ENCODE results near the gene NLRP13. TPM values are rescaled to one million over a fixed set of nuclear protein-coding genes. Genes with fewer than 3 reads are reported as not detected.
"Not testable (repeated sequence)": the region's sequence is repeated elsewhere in the genome, so short reads cannot be mapped to it uniquely, and the experiment has no call there.

The NLRP13 gene
- total RNA-seq (2014; rRNA removed) = not detected in 2 replicates
- not detected for polyA plus RNA-seq (2012)

- DNase-seq (ENCODE audit: low read depth) = no peak
Observed at GRCh38 chr19:55931936-55932386, at the start of gene NLRP13. NLRP13 (minus strand) TSS chr19:55932336; CDS start chr19:55932311, 25 bp downstream.

- no peak for DNase-seq (ENCODE audit: low read depth)
Observed at GRCh38 chr19:55980415-55980814, 48.3 kb upstream of the NLRP13 start.

GRCh38 chr19:55973982-55974381 lies 41.8 kb upstream of the NLRP13 start:
- DNase-seq (ENCODE audit: low read depth) = no peak

- DNase-seq (ENCODE audit: low read depth) = no peak
Observed at GRCh38 chr19:55962186-55962585, 30.1 kb upstream of the NLRP13 start.

- no peak for DNase-seq (ENCODE audit: low read depth)
Observed at GRCh38 chr19:55959996-55960675, 28.0 kb upstream of the NLRP13 start.

- no peak for DNase-seq (ENCODE audit: low read depth)
Observed at GRCh38 chr19:55958356-55958755, 26.2 kb upstream of the NLRP13 start.

- no peak for DNase-seq (ENCODE audit: low read depth)
Observed at GRCh38 chr19:55956431-55956830, 24.3 kb upstream of the NLRP13 start.

- DNase-seq (ENCODE audit: low read depth) = not testable (repeated sequence)
Observed at GRCh38 chr19:55950566-55950965, 18.4 kb upstream of the NLRP13 start.

GRCh38 chr19:55947532-55947931 lies 15.4 kb upstream of the NLRP13 start, which contains the start of gene NLRP8:
NLRP8 (plus strand) TSS chr19:55947832.
- DNase-seq (ENCODE audit: low read depth) = no peak

- no peak for DNase-seq (ENCODE audit: low read depth)
Observed at GRCh38 chr19:55940306-55940705, 8.2 kb upstream of the NLRP13 start.

- no peak for DNase-seq (ENCODE audit: low read depth)
Observed at GRCh38 chr19:55939206-55939605, 7.1 kb upstream of the NLRP13 start.

GRCh38 chr19:55935206-55935605 lies 3.1 kb upstream of the NLRP13 start:
- DNase-seq (ENCODE audit: low read depth) = no peak

- DNase-seq (ENCODE audit: low read depth) = no peak
Observed at GRCh38 chr19:55930996-55931515, 1.1 kb downstream of the NLRP13 start.

GRCh38 chr19:55929258-55929657 lies 2.9 kb downstream of the NLRP13 start:
- DNase-seq (ENCODE audit: low read depth) = not testable (repeated sequence)

- no peak for DNase-seq (ENCODE audit: low read depth)
Observed at GRCh38 chr19:55927991-55928390, 4.1 kb downstream of the NLRP13 start.

- DNase-seq (ENCODE audit: low read depth) = no peak
Observed at GRCh38 chr19:55923556-55923955, 8.6 kb downstream of the NLRP13 start.

- DNase-seq (ENCODE audit: low read depth) = no peak
Observed at GRCh38 chr19:55913643-55914268, 18.4 kb downstream of the NLRP13 start.

GRCh38 chr19:55912916-55913315 lies 19.2 kb downstream of the NLRP13 start:
- no peak for DNase-seq (ENCODE audit: low read depth)

GRCh38 chr19:55909801-55910200 lies 22.3 kb downstream of the NLRP13 start:
- DNase-seq (ENCODE audit: low read depth) = no peak

- DNase-seq (ENCODE audit: low read depth) = no peak
Observed at GRCh38 chr19:55907746-55908145, 24.4 kb downstream of the NLRP13 start.

- DNase-seq (ENCODE audit: low read depth) = no peak
Observed at GRCh38 chr19:55907286-55907685, 24.9 kb downstream of the NLRP13 start.

- DNase-seq (ENCODE audit: low read depth) = no peak
Observed at GRCh38 chr19:55902080-55902751, 29.9 kb downstream of the NLRP13 start.
